Measurements from ENCODE around the gene MCF2L. TPM values are rescaled to one million over a fixed set of nuclear protein-coding genes. Genes with fewer than 3 reads are reported as not detected.

The MCF2L gene
- total and polyA plus RNA-seq, 2 experiments from 2014 or later = 4.8 to 25.6 TPM

GRCh38 chr13:113041293-113041690 lies 72.3 kb downstream of the MCF2L start (continued):
- no peak for TF ChIP-seq CTCF (conservative IDR thresholded peaks at IDR 0.05; ENCODE audit: low read depth in 2 of 2)
- no peak for TF ChIP-seq EZH2phosphoT487 (IDR thresholded peaks at IDR 0.05; ENCODE audit: unreplicated experiment)
- TF ChIP-seq, protein P1, sequence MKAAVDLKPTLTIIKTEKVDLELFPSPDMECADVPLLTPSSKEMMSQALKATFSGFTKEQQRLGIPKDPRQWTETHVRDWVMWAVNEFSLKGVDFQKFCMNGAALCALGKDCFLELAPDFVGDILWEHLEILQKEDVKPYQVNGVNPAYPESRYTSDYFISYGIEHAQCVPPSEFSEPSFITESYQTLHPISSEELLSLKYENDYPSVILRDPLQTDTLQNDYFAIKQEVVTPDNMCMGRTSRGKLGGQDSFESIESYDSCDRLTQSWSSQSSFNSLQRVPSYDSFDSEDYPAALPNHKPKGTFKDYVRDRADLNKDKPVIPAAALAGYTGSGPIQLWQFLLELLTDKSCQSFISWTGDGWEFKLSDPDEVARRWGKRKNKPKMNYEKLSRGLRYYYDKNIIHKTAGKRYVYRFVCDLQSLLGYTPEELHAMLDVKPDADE (IDR thresholded peaks at IDR 0.05) = no peak
- no peak for TF ChIP-seq JUNB (IDR thresholded peaks at IDR 0.05; ENCODE audit: unreplicated experiment)
- TF ChIP-seq, protein P2, sequence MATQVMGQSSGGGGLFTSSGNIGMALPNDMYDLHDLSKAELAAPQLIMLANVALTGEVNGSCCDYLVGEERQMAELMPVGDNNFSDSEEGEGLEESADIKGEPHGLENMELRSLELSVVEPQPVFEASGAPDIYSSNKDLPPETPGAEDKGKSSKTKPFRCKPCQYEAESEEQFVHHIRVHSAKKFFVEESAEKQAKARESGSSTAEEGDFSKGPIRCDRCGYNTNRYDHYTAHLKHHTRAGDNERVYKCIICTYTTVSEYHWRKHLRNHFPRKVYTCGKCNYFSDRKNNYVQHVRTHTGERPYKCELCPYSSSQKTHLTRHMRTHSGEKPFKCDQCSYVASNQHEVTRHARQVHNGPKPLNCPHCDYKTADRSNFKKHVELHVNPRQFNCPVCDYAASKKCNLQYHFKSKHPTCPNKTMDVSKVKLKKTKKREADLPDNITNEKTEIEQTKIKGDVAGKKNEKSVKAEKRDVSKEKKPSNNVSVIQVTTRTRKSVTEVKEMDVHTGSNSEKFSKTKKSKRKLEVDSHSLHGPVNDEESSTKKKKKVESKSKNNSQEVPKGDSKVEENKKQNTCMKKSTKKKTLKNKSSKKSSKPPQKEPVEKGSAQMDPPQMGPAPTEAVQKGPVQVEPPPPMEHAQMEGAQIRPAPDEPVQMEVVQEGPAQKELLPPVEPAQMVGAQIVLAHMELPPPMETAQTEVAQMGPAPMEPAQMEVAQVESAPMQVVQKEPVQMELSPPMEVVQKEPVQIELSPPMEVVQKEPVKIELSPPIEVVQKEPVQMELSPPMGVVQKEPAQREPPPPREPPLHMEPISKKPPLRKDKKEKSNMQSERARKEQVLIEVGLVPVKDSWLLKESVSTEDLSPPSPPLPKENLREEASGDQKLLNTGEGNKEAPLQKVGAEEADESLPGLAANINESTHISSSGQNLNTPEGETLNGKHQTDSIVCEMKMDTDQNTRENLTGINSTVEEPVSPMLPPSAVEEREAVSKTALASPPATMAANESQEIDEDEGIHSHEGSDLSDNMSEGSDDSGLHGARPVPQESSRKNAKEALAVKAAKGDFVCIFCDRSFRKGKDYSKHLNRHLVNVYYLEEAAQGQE (IDR thresholded peaks at IDR 0.05; ENCODE audit: unreplicated experiment) = no peak
- no peak for TF ChIP-seq NANOG (IDR thresholded peaks at IDR 0.05; ENCODE audit: borderline replicate concordance)

DNA sequence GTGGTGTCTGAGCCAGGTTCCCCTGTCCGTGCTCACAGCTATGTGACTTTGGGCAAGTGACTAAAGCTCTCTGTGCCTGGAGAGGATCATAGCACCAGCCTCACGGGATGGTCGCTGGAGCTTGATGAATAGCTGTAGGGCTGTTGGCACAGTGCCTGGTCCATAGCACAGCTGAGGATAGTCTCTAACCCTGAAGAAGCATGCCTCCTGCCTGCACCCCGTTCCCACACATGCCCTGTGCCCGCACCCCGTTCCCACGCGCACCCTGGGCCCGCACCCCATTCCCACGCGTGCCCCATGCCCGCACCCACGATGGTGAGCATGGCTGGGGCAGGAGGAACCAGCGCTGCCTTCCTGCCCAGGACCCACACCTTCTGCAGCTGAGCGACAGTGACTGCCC lies 72.9 kb downstream of the MCF2L start:
- Mint-ChIP-seq H3K27me3 (ENCODE audit: insufficient read depth, low read depth, poor library complexity) (peaks cover 7% of the 10 kb centered on the region), H3K27ac (no peak overlapping the region), H3K4me3 (no peak overlapping the region), H3K4me1 (no peaks in the 10 kb centered on the region), H3K36me3 (ENCODE audit: low read depth) (no peaks in the 10 kb centered on the region; the same call in 2 of the 3 replicates), H3K9me3 (peaks cover 4% of the 10 kb centered on the region; the same call in 2 of the 3 replicates)
- TF ChIP-seq, protein P1 (IDR thresholded peaks at IDR 0.05) = no peak
- Histone ChIP-seq H3K79me2 (replicated peaks; ENCODE audit: insufficient read depth) (no peaks in the 10 kb centered on the region), H3F3A (replicated peaks; ENCODE audit: low read depth) (no peaks in the 10 kb centered on the region), H3K4me2 (no peak overlapping the region), H3K4me3 (no peak overlapping the region), H3K27me3 (ENCODE audit: insufficient read depth) (no peaks in the 10 kb centered on the region), H3K9me2 (ENCODE audit: insufficient read depth) (no peaks in the 10 kb centered on the region), H3K4me1 (ENCODE audit: insufficient read depth) (no peaks in the 10 kb centered on the region), H2AFZ (no peak overlapping the region), H4K20me1 (replicated peaks; ENCODE audit: insufficient read depth) (no peaks in the 10 kb centered on the region), H3K36me3 (ENCODE audit: insufficient read depth) (no peaks in the 10 kb centered on the region; the same call in 1 of the 2 replicates), H3K27ac (ENCODE audit: low read depth) (no peak overlapping the region)
- DNase-seq (ENCODE audit: low spot score) = no peak
- no peak for ATAC-seq
